HG03520 (cell line): ENCODE data around the gene HHATL.

Experiments used
- ATAC-seq: cut with Tn5 transposase; IDR thresholded peaks from one replicate; pipeline ENCODE4 v1.9.1; 2021; ENCODE audit warnings: mild to moderate bottlenecking, moderate library complexity; ENCODE audit not compliant: unreplicated experiment

The HHATL gene

GRCh38 chr3:42713747-42714146, 11.1 kb upstream of the HHATL start:
- ATAC-seq: no peak

- ATAC-seq: no peak
Measured at GRCh38 chr3:42712688-42713372, 10.2 kb upstream of the HHATL start.

- no peak for ATAC-seq
Measured at GRCh38 chr3:42712344-42712648, 9.7 kb upstream of the HHATL start.

GRCh38 chr3:42711491-42712343, 9.1 kb upstream of the HHATL start:
- no peak for ATAC-seq

- no peak for ATAC-seq
Measured at GRCh38 chr3:42710323-42711021, 7.9 kb upstream of the HHATL start.

- no peak for ATAC-seq
Measured at GRCh38 chr3:42709621-42710020, 7.0 kb upstream of the HHATL start.

GRCh38 chr3:42708611-42709151, 6.1 kb upstream of the HHATL start:
- ATAC-seq: no peak

- ATAC-seq: no peak
Measured at GRCh38 chr3:42707620-42708355, 5.2 kb upstream of the HHATL start.

- no peak for ATAC-seq
Measured at GRCh38 chr3:42706721-42707619, 4.4 kb upstream of the HHATL start.

GRCh38 chr3:42705962-42706585, 3.5 kb upstream of the HHATL start:
- no peak for ATAC-seq

- no peak for ATAC-seq
Measured at GRCh38 chr3:42705058-42705767, 2.6 kb upstream of the HHATL start.

GRCh38 chr3:42704136-42704841, 1.7 kb upstream of the HHATL start:
- no peak for ATAC-seq

- ATAC-seq: no peak
Measured at GRCh38 chr3:42703695-42704025, 1.1 kb upstream of the HHATL start.

- ATAC-seq: no peak
Measured at GRCh38 chr3:42702982-42703694, 540 bp upstream of the HHATL start.

GRCh38 chr3:42701371-42702065, 1.1 kb downstream of the HHATL start:
- ATAC-seq: no peak

- no peak for ATAC-seq
Measured at GRCh38 chr3:42700366-42701288, 2.0 kb downstream of the HHATL start.
